HTERT RPE-1 (cell line): ENCODE measurements around the gene PRKAR1B.

Source experiments
- in situ Hi-C: fragments of 300-500 bp; cut with MboI; formaldehyde crosslinking; loops from 4 replicates; pipeline ENCODE4 v1.14.3; 2020; ENCODE audit warnings: low sequenced_read_pairs

Gene PRKAR1B

DNA sequence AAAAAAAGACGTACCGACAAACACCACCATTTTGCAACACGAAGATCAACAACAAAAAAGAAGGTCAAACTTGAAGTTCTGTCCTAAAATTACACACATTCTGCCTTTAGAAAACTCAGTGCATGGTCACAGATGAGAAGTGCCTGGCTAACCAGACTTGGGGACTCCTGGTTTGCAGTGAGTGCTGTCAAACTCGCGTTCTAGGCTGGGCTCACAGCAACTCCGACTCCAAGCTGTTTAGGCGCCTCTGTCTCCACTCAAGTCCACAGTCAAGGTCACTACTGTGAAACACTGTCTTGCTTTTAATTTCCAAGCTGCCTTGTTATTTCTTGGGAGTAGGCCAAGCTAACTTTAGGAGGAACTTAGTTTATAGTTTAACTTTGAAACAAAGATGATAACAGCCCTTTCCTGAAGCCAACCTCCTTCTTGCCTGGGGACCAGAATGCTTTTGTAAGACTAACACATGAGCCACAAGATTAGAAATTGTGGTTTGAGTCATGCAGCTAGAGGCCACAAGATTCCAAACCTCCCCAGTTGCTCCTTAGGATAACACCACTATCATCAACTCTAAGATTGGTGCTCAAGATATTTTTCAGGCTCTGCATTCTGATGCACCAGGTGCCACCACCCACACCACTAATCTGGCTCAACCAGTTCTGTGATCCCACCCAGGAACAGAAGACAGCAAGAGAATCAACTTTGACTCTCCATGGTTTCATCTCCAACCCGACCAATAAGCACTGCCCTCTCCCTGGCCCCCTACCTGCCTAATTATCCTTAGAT lies 1.7 kb downstream of the PRKAR1B start:
- in situ Hi-C loops = no loop called here

DNA sequence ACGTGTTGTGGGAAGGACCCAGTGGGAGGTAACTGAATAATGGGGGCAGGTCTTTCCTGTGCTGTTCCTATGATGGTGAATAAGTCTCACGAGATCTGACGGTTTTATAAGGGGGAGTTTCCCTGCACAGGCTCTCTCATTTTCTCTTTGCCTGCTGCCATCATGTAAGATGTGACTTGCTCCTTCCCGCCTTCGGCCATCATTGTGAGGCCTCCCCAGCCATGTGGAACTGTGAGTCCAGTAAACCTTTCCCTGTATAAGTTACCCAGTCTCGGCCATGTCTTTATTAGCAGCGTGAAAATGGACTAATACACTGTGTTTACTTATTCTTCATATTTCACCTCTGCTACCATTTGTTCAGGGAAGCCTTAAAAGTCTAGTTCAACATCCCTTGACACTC lies 2.8 kb downstream of the PRKAR1B start:
- in situ Hi-C loops = no loop called here

- in situ Hi-C loops = no loop called here
These were observed 3.5 kb downstream of the PRKAR1B start for GRCh38 chr7:723541-723940.

DNA sequence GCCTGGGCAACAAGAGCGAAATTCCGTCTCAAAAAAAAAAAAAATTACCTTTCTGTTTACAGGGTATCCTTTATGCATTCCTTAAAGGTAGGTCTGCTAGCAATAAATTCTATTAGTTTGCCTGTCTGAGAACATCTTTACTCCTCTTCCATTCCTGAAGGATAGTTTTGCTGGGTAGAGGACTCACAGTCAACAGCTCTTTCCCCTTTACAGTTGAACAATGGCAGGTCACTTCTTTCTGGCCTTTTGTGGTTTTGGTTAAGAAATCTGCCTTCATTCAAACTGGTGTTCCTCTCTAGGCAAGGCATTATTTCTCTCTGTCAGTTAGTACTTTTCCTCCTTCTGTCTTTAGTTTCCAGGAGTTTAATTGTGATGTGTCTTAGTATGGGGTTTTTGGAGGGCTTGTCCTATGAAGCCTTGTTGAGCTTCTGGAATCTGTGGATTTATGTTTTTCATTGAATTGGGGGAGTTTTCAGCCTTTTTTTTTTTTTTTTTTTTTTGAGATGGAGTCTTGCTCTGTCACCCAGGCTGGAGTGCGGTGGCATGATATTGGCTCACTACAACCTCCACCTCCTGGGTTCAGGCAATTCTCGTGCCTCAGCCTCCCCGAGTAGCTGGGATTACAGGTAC lies 5.3 kb downstream of the PRKAR1B start:
- in situ Hi-C loops = no loop called here

- in situ Hi-C loops = no loop called here
These were observed 10.4 kb downstream of the PRKAR1B start for GRCh38 chr7:716636-717035.

DNA sequence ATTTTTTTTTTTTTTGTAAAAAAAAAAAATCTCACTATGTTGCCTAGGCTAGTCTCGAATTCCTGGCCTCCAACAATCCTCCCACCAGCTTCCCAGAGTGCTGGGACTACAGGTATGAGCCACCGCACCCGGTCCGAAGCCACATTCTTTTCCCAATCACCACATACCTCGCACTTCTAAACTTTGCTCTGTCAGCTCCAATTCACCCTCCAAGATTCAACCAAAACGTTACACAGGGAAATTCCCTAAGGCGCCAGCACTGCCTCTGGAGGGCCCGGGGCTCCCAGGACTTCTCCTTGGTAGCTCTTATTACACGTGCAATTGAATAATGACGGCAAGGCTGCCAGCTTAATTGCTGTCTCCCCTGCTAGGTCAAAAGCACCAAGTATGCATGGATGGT lies 10.9 kb downstream of the PRKAR1B start:
- in situ Hi-C loops = no loop called here

DNA sequence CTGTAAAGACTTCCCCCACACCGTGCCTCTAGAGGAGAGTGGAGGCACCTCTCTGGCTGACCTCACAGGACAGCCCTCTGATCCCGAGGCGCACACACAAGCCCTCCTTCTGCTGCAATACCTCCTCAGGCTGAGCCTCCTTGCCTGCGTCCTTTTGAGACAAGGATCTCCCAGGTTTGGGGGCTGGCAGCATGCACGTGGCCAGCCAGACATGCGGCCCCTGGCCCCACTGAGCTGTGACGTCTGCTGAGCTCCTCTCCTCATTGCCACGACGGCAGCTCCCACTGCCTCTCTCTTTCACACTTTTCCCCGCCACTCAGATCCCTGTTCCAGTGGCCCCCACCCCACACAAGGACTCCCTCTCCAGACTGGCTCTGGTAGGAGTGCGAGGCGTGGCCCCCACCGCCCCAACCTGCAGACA lies 12.8 kb downstream of the PRKAR1B start:
- in situ Hi-C loops = no loop called here

- in situ Hi-C loops = no loop called here
These were observed 13.4 kb downstream of the PRKAR1B start for GRCh38 chr7:713488-714230.

DNA sequence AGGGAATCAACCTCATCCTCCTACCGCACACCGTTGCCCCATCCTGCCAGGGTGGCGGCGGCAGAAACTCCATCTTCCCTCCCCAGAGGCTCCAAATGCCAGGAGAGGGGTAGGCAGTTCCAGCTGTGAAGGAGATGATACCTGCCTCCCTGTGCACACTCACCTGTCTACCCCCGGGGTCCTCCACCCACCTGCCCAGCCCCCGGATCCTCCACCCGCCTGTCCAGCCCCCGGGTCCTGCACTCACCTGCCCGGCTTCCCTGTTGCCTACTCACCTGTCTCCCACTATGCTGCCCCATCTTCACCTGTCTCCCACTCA lies 14.0 kb downstream of the PRKAR1B start:
- in situ Hi-C loops = no loop called here

DNA sequence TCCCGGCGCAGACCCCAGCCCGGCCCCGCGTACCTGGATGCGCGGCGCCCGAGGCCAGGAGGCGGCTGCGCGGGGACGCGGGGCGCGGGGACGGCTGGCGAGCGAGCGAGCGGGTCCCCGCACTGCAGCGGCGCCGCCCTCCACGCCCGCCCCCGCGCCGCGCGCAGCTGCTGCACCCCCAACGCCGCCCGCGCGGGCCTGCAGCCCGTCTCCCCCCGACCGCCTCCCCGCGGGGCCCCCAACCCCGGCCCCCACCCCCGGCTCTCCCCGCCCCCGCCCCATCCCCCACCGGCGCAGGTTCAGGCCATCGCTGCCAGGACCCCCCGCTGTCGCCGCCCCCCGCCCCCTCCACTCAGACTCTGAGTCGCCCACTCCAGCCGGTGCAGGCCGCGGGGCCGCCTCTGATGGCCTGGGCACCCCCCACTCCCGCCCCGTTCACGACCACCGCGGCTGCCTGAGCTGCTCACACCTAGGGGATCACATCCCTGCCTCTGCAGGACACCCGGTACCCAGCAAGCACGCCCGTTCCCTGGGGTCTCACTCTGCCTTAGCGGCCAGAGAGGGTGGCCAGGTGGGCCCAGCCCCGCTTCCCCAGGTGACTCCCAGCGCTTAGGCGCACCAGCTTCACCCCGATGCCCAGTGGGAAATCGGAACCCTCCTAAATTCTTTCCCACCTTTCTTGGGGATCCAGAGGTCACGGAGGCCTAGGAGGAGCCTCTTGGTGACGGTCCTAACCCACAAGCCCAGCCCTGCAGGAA lies 14.5 kb downstream of the PRKAR1B start:
- in situ Hi-C loops = no loop called here

DNA sequence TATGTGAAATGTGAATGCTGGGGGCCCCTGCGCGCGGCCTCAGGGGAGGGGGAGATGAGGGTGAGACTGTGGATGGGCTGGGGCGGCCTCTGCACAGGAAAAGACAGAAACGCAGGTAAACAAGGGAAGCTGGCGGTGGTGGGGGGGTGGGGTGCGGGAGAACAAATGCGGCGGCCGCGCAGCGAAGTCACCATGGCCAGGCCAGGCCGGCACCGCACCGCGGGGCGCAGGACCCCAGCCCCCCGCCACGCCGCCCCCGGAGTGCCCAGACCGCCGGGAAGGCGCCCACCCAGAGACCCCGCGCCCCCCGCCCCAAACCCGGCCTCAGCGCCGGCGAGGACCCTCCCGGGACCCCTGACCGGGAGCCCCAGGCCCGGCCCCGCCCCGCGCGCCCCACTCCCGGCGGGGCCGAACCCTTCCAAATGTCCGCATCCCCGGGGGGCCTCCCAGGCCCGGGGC lies 15.1 kb downstream of the PRKAR1B start:
- in situ Hi-C loops = no loop called here

GRCh38 chr7:711093-711921 lies 15.8 kb downstream of the PRKAR1B start:
- in situ Hi-C loops = no loop called here

DNA sequence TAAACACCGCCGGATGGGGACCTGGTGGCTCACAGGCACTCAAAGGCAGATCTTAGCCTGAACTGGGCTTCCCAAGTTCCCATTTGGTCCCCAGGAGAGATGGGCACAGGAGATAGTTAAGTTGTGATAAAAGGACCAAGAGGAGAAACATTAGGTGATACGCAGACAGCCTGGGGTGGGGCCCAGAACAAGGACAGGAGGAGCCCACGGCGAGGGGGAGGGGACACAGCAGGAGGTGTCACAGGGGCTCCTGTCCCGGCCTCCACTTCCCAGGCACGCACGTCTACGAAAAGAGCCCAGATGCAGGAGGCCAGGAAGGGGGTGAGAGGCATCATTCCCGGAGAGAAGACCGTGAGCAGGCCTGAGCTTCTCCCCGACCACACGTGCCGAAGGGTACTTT lies 16.9 kb downstream of the PRKAR1B start:
- in situ Hi-C loops = no loop called here

GRCh38 chr7:707296-708000 lies 19.6 kb downstream of the PRKAR1B start:
- in situ Hi-C loops = no loop called here

DNA sequence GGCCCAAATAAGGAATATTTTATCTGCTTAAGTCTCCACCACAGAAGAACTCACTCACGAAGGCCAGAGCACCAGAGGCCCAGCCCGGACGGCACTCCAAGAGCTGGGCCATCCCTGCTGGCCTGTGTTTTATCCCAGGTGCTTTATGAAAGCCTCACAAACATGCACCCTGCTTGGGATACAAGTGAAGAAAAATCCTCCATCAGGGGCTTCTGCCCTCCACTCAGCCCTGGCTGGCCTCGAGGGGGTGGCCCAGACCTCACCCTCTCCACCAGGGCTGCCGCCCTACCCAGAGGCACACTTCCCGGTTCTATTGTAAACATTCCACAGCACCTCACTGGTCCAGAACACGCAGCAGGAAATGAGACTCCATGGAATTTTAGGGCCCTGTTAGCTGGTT lies 20.4 kb downstream of the PRKAR1B start:
- in situ Hi-C loops = no loop called here

GRCh38 chr7:703049-703448 lies 24.0 kb downstream of the PRKAR1B start:
- in situ Hi-C loops = no loop called here

DNA sequence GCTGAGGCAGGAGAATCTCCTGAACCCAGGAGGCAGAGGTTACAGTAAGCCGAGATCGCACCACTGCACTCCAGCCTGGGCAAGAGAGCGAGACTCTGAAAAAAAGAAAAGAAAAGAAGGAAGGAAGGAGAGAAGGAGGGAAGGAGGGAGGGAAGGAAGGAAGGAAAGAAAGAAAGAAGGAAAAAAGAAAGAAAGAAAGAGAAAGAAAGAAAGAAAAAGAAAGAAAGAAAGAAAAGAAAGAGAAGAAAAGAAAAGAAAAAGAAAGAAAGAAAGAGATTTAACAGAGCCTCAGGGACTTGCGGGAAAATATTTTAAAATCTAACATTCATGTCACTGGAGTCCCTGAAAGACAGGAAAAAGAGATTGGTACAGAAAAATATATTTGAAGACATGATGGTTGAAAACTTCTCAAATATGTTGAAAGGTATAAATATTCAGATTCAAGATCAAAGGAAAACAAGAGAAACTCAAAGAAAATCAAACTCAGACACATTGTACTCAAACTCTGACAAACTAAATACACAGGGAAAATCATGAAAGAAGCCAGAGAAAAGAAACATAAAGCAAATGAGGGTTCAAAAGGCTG lies 25.9 kb downstream of the PRKAR1B start:
- in situ Hi-C loops = no loop called here

DNA sequence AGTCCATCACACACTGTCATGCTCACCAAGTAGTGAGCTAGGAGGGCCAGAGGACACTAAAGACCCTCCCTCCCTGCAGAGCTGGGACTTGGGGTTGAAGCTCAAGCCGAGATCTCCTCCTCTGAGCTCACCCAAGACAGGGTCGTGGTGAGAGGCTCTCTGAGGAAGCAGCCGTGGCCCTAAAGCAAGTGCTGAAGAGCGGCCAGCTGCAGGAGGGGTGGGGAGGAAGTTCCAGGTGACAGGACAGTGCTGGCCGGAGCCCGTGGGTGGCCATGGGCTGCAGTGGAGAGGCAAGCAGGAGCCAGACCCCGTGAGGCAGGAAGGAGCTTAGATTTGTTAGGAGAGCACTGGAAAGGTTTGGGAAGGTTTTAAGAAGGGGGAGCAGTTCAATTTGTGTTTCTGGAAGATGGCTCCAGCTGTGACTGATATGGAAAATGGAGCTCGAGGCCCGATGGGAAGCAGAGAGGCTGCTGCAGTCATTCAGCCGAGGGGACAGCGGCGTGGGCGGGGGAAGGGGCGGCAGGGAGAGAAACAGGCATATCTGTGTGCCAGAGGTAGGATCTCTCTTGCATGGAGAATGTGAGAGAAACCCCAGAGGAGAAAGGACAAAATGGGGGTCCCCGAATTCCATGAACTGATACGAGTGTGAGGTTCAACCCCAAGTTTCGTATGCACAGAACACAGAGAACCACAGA lies 27.5 kb downstream of the PRKAR1B start:
- in situ Hi-C loops = no loop called here
